GM21529 (cell line): Measurements from ENCODE around the gene XKR7.

ENCODE experiments used
- ATAC-seq: cut with Tn5 transposase; IDR thresholded peaks from one replicate; pipeline ENCODE4 v1.9.1; 2021; ENCODE audit not compliant: unreplicated experiment

Gene XKR7

DNA sequence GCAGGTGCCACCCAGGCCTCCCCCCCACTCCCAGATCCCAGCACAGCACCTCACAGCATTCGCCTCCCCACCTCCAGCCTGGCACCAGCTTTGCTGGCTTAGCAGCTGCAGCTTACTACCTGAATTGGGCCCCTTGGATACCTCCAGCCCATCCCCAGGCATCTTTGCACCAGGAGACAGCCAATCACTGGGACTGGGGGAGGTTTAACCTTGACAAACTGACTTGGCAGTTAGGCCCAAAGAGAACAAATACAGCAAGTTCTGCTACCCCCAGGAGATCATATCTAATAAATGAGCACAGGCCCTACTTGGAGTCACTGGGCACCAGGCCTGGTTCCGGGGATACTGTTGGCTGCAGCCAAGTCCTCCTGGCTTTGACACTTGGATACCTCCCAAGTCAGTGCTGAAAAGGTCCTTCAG, 24.9 kb upstream of the XKR7 start:
- no peak for ATAC-seq

DNA sequence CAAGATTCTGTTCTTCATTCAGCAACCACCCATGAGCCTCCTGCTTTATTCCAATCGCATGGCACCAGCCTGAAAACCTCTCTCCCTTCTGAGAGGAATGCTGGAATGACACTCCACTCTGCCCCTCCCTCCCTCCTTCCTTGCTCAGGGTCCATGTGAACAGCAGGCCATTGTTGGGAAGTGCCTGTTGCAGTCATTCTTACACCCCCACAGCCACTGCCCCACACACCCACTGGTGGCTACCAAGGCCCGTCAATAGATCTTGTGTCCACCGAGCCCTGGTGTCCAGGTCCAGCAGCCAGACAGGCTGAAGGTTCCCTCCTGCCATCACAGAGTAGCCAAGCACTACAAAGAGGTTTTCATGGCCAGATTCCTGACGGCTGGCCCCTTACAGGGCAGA, 22.6 kb upstream of the XKR7 start:
- no peak for ATAC-seq

DNA sequence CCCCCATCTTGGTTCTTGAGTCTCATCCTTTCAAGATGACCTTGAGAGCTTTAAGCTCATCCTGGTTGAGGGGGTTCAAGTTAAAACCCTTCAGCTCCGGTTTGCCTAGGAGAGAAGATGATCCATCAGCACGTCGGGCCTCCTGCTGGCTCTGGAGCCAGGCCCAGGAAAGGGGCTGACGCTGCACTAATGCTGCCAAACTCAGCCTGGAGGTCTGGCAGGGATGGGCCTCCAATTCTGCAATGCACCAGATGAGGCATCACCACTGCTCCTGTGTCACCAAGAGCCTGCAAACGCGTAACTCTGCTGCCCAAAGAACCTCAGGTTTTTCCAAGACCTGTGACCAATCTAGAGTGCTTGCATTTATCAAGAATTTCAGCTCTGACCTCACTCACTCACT, 22.2 kb upstream of the XKR7 start:
- ATAC-seq: no peak

DNA sequence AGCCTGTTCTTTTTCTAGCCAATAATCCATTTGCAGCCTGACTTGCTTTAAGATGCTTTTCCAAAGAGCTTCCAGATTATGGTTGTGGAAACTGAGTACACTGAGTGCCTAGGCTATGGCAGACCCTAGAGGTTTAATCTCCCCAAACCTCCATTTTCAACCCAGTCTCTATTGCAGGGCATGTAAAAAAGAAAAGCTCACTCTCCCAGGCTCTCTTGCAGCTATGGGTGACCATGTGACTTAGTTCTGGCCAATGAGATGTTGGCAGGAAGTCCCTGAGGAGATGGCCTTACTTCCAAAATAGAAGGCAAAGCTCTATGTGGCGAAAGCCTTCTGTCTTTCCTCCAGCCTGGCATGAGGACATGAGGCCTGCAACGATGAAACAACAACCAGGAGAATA, 19.9 kb upstream of the XKR7 start:
- no peak for ATAC-seq

GRCh38 chr20:31949877-31950646, 17.9 kb upstream of the XKR7 start:
- no peak for ATAC-seq

GRCh38 chr20:31951203-31951529, 16.8 kb upstream of the XKR7 start:
- no peak for ATAC-seq

DNA sequence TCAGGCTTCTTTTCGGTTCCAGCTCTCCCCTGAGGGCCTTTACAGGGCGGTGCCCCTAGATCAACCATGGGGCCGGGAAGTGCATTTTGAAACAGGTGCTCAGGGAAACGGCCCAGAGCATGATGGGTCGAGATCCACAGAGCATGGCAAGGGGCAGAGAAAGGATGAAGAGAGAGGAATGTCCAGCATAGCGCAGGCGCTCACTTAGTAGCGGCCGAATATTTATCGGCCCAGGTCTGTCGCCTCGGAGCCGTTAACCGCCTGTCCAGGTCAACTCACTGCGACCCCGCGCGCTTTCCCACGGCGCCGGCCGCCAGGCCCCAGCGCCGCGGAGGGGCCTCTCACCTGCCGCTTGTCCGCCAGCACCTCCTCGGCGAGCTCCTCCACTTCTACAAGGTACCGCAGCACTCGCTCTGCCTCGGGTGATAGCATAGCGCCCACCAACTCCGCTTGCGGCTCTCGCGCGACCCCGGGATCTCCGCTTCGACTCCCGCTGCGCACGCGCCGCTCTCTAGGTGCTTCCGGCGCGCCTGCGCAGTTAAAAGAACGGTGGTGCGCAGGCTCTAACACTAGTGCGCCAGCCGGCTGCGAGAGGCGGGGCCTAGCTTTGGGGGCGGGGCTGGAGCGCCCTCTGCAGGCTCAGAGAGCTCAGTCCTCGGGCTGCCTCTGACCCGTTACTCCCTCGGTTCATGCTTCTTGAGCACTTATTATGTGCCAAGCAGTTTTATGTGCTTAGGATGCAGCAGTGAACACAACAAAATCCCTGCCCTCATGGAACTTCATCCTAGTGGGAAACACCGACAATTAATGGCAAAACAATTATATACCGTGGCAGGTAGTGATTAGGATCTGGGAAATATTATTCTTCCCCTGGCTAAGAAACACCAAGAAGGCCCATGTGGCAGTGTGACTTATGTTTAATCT, 16.2 kb upstream of the XKR7 start, which contains the start of gene PDRG1:
Gene PDRG1, minus strand, starts transcription at position 517 of the 924 bp plus-strand sequence. Its CDS starts 85 bp downstream, at position 432.
- ATAC-seq: peak; percentile 86

DNA sequence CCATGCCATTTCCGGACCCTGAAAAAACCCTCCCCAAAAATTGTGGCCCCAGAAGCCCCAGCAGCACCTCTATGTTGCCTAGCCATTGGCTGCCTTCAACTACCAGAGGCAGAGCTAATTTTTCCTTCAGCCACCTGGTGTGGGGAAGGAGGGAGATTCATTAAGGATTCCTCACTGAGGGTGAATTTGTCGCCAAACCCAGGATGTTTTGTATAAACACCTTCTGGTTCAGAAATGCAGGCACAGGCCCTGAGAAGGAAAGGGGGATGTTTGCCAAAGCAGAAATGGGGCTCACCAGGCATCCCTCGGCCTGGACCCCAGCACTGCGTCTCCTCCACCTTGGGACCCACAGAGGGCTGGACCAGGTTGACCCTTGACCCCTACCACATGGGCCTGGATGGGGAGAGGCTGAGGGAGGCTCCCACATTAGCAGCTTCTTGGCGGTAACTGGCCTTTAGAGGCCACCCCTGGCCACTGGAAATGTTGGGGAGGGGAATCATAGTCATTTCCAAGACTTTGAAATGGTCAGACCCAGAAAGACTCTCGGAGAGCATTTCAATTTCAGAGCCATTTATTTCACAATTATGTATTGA, 14.3 kb upstream of the XKR7 start:
- no peak for ATAC-seq

DNA sequence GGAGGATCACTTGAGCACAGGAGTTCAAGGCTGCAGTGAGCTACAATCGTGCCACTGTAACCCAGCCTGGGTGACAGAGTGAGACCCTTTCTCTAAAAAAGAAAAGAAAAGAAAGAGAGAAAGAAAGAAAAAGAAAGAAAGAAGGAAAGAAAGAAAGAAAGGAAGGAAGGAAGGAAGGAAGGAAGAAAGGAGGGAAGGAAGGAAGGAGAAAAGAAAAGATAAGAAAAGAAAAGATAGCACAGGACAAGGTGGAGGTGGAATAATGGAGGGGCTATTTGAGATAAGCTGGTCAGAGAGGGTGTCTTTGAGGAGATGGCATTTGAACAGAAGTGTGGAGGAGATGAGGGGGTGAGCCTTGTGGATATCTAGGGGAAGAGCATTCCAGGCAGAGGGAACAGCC, 13.5 kb upstream of the XKR7 start:
- no peak for ATAC-seq

DNA sequence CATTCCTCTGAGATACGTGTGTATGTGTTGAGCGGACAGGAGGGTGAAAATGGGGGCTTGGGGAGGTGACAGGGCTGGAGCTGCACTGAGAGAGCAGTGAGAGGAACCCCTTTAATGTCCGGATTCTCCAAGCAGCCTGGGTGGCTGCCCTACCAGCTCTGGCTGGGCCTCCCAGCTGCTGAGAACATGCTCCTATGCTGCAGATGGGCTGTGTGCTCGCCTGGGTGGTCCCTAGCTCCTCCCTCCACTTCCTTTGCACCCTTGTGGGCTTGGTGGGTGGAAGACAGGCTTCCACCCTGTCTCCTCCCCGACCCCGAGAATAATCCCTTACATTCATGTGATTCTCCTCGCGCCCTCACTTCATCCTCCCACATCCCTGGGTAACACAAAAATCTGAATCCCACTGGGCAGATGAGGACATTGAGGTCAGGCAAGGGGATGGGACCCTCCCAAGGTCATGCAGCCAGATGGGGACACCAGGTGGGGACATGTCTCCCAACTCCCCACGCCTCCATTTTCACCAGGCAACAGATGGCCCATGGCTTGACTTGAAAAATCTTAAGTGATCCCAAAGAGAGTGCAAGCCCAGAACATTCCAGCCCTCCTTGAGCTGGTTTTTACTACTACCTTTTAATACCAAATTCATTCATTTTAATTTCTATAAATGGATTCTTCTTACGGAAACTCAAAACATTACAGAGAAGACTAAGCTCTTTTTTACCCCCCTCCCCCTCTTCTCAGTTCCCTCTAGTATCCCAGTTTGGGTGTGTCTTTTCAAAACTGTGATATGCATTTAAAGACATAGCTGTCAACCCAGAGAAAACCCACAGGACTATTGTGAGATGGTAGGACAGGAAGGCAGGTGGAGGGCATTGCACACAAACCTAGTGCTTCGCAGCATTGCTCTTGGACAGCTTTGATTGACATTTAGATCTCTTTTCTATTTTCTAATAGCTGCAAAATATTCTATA, 11.1 kb upstream of the XKR7 start:
- ATAC-seq: no peak

DNA sequence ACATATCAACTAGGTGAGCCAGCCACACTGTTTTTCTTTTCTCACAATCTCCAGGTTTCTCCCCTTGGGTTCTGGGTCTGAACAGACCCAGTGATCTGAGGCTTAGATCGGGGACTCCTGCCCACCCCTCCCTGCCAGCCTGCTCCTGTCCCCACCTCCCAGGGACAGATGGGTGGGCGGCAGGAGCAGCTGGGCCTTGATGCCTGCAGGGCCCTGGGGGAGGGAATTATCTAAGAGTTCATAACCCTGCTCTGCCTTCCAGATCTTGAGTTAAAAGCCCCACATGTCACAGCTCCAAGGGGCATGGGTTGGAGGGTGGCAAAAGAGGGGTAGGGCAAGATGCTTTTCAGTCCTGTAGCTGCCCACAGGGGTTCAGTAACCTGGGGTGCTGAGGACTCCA, 5.2 kb upstream of the XKR7 start:
- ATAC-seq: no peak

DNA sequence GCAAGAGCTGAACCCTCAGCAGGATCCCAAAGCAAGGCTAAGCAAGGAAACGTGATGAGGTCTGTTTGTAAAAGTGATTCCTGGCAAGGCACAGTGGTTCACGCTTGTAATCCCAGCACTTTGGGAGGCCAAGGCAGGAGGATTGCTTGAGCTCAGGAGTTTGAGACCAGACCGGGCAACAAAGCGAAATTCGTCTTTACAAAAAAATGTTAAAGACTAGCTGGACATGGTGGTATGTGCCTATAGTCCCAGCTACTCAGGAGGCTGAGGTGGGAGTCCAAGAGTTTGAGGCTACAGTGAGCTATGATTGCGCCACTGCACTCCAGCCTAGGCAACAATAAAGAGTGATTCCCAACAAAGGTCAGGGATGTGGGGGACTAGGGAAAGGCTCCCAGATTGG, 4.1 kb upstream of the XKR7 start:
- no peak for ATAC-seq

- ATAC-seq: no peak
Observed at GRCh38 chr20:31966991-31967655, 828 bp upstream of the XKR7 start.

- ATAC-seq: no peak
Observed at GRCh38 chr20:31968291-31969126, 558 bp downstream of the XKR7 start.

DNA sequence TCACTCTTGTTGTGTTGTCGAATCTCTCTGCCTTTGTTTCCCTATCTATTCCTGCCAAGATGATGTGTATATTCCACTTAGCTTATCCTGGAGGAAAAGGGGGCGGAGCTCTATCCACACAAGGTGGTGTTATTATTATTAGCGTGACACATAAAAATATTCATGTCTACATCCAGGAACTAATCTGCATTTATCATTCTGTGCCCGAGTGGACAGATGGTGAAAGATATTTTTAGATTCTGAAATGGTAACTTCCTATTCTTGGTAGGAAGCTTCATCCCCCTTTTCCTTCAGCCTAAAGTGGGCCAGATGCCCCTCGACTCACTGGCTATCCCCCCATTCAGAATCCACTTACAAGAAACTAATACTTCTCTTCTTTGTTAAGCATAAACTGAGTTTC, 2.0 kb downstream of the XKR7 start:
- no peak for ATAC-seq

GRCh38 chr20:31972471-31973021, 4.6 kb downstream of the XKR7 start:
- no peak for ATAC-seq

DNA sequence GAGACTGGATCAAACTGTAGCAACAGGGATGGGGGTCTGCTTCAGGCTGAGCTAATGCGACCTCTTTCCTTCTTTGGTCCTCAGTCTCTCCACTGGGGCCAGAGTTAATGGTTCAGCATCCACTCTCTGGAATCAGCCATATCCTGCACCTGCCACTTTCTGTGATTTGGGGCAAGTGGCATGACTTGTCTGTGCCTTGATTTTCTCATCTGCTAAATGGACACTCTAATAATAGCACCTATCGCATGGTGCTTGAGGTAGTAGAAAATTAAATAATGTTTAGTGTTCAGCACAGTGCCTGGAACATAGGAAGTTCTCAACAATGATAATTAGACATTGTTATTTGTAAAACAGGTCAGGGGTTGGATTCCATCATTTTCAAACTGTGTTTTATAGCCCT, 6.3 kb downstream of the XKR7 start:
- no peak for ATAC-seq

GRCh38 chr20:31974951-31975487, 7.1 kb downstream of the XKR7 start:
- no peak for ATAC-seq

- ATAC-seq: no peak
Observed at GRCh38 chr20:31975874-31976273, 7.9 kb downstream of the XKR7 start.
